Chondrocyte (in vitro differentiated cells): ENCODE results near the gene RYR2. TPM values are rescaled to one million over a fixed set of nuclear protein-coding genes. Genes with fewer than 3 reads are reported as not detected.
"Not testable (repeated sequence)": the region's sequence is repeated elsewhere in the genome, so short reads cannot be mapped to it uniquely, and the experiment has no call there.

Experiments used
- DNase-seq: peaks from one replicate; pipeline ENCODE4 v3.0.0; 2021; ENCODE audit warnings: mixed read lengths, low spot score
- H3K27ac Mint-ChIP-seq: one replicate; pipeline ENCODE4 v1.8.0; 2021; ENCODE audit warnings: mild to moderate bottlenecking, moderate library complexity, mixed read lengths; ENCODE audit not compliant: unreplicated experiment
- H3K27me3 Mint-ChIP-seq: 2 replicates; pipeline ENCODE4 v1.8.0; 2021; ENCODE audit warnings: low read depth, mixed read lengths
- H3K36me3 Mint-ChIP-seq: 2 replicates; pipeline ENCODE4 v1.8.0; 2021; ENCODE audit warnings: low read depth, mixed read lengths
- H3K4me1 Mint-ChIP-seq: 2 replicates; pipeline ENCODE4 v1.8.0; 2021; ENCODE audit warnings: low read depth, mild to moderate bottlenecking, mixed read lengths
- H3K4me3 Mint-ChIP-seq: one replicate; pipeline ENCODE4 v1.8.0; 2021; ENCODE audit warnings: mild to moderate bottlenecking, moderate library complexity, mixed read lengths; ENCODE audit not compliant: unreplicated experiment
- H3K9me3 Mint-ChIP-seq: 2 replicates; pipeline ENCODE4 v1.8.0; 2021; ENCODE audit warnings: low read depth, mixed read lengths
- CTCF ChIP-seq: fragments of 200-600 bp; sonication (generic); IDR thresholded peaks from 2 replicates; pipeline ENCODE4 v1.5.0; 2021; ENCODE audit warnings: antibody characterized with exemption, mild to moderate bottlenecking, moderate library complexity
- total RNA-seq: library from RNA; stranded (reverse); gene quantifications from 3 replicates; pipeline ENCODE4 v1.2.1, GENCODE V29; 2021

RYR2 gene
- total RNA-seq, 1 donor from 2014 or later: 0.12 TPM

- Mint-ChIP-seq H3K4me3 (no peak overlapping the region), H3K4me1 (no peaks in the 10 kb centered on the region), H3K27ac (no peak overlapping the region), H3K36me3 (no peaks in the 10 kb centered on the region), H3K9me3 (no peaks in the 10 kb centered on the region), H3K27me3 (peaks cover 3% of the 10 kb centered on the region)
- DNase-seq: no peak
- TF ChIP-seq CTCF: no peak
Measured at GRCh38 chr1:237145379-237146135, 103.6 kb downstream of the RYR2 start.

GRCh38 chr1:237146241-237146640 lies 104.3 kb downstream of the RYR2 start:
- H3K27ac Mint-ChIP-seq: no peak overlapping the region
- no peak for DNase-seq
- no peaks in the 10 kb centered on the region for H3K9me3 Mint-ChIP-seq
- no peak for TF ChIP-seq CTCF
- H3K4me1 Mint-ChIP-seq: no peaks in the 10 kb centered on the region
- H3K36me3 Mint-ChIP-seq: no peaks in the 10 kb centered on the region
- H3K4me3 Mint-ChIP-seq: no peak overlapping the region
- H3K27me3 Mint-ChIP-seq: peaks cover 3% of the 10 kb centered on the region

- no peak overlapping the region for H3K27ac Mint-ChIP-seq
- no peak for TF ChIP-seq CTCF
- peaks cover 7% of the 10 kb centered on the region for H3K27me3 Mint-ChIP-seq
- no peaks in the 10 kb centered on the region for H3K9me3 Mint-ChIP-seq
- no peaks in the 10 kb centered on the region for H3K36me3 Mint-ChIP-seq
- H3K4me1 Mint-ChIP-seq: no peaks in the 10 kb centered on the region
- no peak overlapping the region for H3K4me3 Mint-ChIP-seq
- DNase-seq: no peak
Measured at GRCh38 chr1:237149857-237150256, 107.9 kb downstream of the RYR2 start.

GRCh38 chr1:237151979-237152378 lies 110.0 kb downstream of the RYR2 start:
- H3K9me3 Mint-ChIP-seq, H3K27me3 Mint-ChIP-seq, H3K4me1 Mint-ChIP-seq, H3K27ac Mint-ChIP-seq, DNase-seq, H3K4me3 Mint-ChIP-seq, H3K36me3 Mint-ChIP-seq: not testable (repeated sequence)

- Mint-ChIP-seq H3K36me3 (no peaks in the 10 kb centered on the region), H3K27me3 (peaks cover 4% of the 10 kb centered on the region), H3K4me3 (no peak overlapping the region), H3K9me3 (peaks cover 3% of the 10 kb centered on the region), H3K27ac (no peak overlapping the region), H3K4me1 (no peaks in the 10 kb centered on the region)
- no peak for DNase-seq
- TF ChIP-seq CTCF: no peak
Measured at GRCh38 chr1:237152506-237153335, 110.7 kb downstream of the RYR2 start.
